ENCODE data around the gene PTPN23.
"Not testable (repeated sequence)": the region's sequence is repeated elsewhere in the genome, so short reads cannot be mapped to it uniquely, and the experiment has no call there.

PTPN23 gene

DNA sequence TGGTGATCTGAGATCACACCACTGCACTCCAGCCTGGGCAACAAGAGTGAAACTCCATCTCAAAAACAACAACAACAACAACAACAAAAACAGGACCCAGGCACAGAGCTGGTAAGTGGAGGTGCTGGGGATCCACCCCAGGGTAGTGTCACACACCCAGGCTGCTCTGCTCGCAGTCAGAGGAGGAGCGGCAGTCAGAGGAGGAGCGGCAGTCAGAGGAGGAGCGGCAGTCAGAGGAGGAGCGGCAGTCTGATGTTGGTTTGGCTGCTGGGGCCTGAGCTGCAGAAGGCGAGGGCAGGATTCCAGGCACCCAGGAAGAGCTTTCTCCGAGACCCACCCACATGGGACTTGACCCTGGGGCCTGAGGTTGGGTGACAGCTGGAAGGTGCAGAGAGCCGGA is 10.8 kb upstream of the PTPN23 start:
- POLR2A ChIA-PET = interaction anchor here (2.1 kb wide), 1 partner anchor 10 kb away, joined by 5 read pairs; the partner anchor contains the start of gene PTPN23
- not testable (repeated sequence) for H3K9me3 ChIP-seq (ENCODE audit: control insufficient read depth, insufficient read depth, low read depth, low read length); H3K36me3 ChIP-seq (ENCODE audit: control insufficient read depth in 2 of 2, insufficient read depth in 1 of 2, low read length in 2 of 2); H3K27ac ChIP-seq (ENCODE audit: extremely low read depth, low read depth, low read length); H3K4me1 ChIP-seq (ENCODE audit: control insufficient read depth, insufficient read depth, low read length); H3K4me3 ChIP-seq (ENCODE audit: low read depth, low read length)
- TF ChIP-seq ZNF610 (tag by site-specific recombination; IDR thresholded peaks at IDR 0.05; ENCODE audit: borderline replicate concordance) = peak; percentile 74; the same call in 1 of the 2 replicates
- CTCF ChIA-PET = interaction anchor here (0.6 to 1.0 kb wide), 4 partner anchors 25 to 373 kb away, joined by 3 to 4 read pairs (median 3); no protein-coding TSS in a partner anchor

- no peaks in the 10 kb centered on the region for H3K4me1 ChIP-seq (ENCODE audit: control insufficient read depth, insufficient read depth, low read length)
- no peaks in the 10 kb centered on the region for H3K9me3 ChIP-seq (ENCODE audit: control insufficient read depth, insufficient read depth, low read depth, low read length)
- CTCF ChIA-PET = interaction anchor here (0.7 kb wide), 2 partner anchors 511 to 1152 kb away, joined by 3 to 4 read pairs; no protein-coding TSS in a partner anchor
- TF ChIP-seq ZNF175 (tag by site-specific recombination; IDR thresholded peaks at IDR 0.05) (no peak), ZNF654 (tag by site-specific recombination; IDR thresholded peaks at IDR 0.05; ENCODE audit: low read depth) (peak; percentile 14; the same call in 1 of the 2 replicates)
- no peak overlapping the region for H3K27ac ChIP-seq (ENCODE audit: extremely low read depth, low read depth, low read length)
- POLR2A ChIA-PET = interaction anchor here (0.6 to 2.1 kb wide), 2 partner anchors 9 to 283 kb away, joined by 3 to 5 read pairs; partner anchors contain the start of gene PTPN23
- H3K36me3 ChIP-seq (ENCODE audit: control insufficient read depth in 2 of 2, insufficient read depth in 1 of 2, low read length in 2 of 2) = no peaks in the 10 kb centered on the region
- no peak overlapping the region for H3K4me3 ChIP-seq (ENCODE audit: low read depth, low read length)
Measured at GRCh38 chr3:47370887-47371697, 9.7 kb upstream of the PTPN23 start.

- Histone ChIP-seq H3K9me3 (ENCODE audit: control insufficient read depth, insufficient read depth, low read depth, low read length) (no peaks in the 10 kb centered on the region), H3K4me1 (ENCODE audit: control insufficient read depth, insufficient read depth, low read length) (no peaks in the 10 kb centered on the region), H3K27ac (ENCODE audit: extremely low read depth, low read depth, low read length) (no peak overlapping the region), H3K4me3 (ENCODE audit: low read depth, low read length) (no peak overlapping the region), H3K36me3 (ENCODE audit: control insufficient read depth in 2 of 2, insufficient read depth in 1 of 2, low read length in 2 of 2) (no peaks in the 10 kb centered on the region)
- no peak for TF ChIP-seq ZNF354C (tag by site-specific recombination; IDR thresholded peaks at IDR 0.05; ENCODE audit: borderline replicate concordance, low read depth)
- TF ChIP-seq ZNF211 (tag by site-specific recombination; IDR thresholded peaks at IDR 0.05; ENCODE audit: low read depth) = no peak
- TF ChIP-seq ZEB2 (tag by site-specific recombination; IDR thresholded peaks at IDR 0.05) = no peak
- peak; percentile 50; the same call in 1 of the 2 replicates for TF ChIP-seq ZNF121 (tag by site-specific recombination; IDR thresholded peaks at IDR 0.05)
- no peak for TF ChIP-seq ZFHX2 (tag by site-specific recombination; conservative IDR thresholded peaks at IDR 0.05)
- POLR2A ChIA-PET = interaction anchor here (0.5 kb wide), 1 partner anchor 45 kb away, joined by 4 read pairs; no protein-coding TSS in a partner anchor
- CTCF ChIA-PET = interaction anchor here (0.6 kb wide), 1 partner anchor 926 kb away, joined by 3 read pairs; no protein-coding TSS in a partner anchor
Measured at GRCh38 chr3:47374587-47374986, 6.2 kb upstream of the PTPN23 start.

DNA sequence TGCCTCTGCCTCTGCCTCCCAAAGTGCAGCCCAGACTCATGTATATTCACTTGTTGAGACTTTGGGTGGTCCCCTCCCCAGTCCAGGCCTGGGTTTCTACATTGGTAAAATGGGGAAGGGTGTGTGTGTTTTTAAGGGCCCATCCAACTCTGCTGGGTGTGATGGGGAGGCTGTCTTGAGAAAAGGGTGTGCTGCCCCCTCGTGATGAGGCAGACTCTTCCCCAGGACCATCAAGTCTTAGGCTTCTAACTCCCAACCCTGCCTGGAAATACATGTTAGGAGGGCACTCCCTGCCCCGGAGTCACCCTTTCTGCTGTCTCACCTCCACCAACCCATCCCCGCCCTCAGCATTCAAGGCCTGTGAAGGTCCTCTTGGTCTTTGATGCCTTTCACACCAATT is 4.4 kb upstream of the PTPN23 start:
- POLR2A ChIA-PET = interaction anchor here (0.5 kb wide), 1 partner anchor 37 kb away, joined by 3 read pairs; no protein-coding TSS in a partner anchor
- no peaks in the 10 kb centered on the region for H3K9me3 ChIP-seq (ENCODE audit: control insufficient read depth, insufficient read depth, low read depth, low read length)
- H3K4me3 ChIP-seq (ENCODE audit: low read depth, low read length) = no peak overlapping the region
- TF ChIP-seq ZNF658 (tag by site-specific recombination; IDR thresholded peaks at IDR 0.05) (no peak), SALL2 (tag by site-specific recombination; IDR thresholded peaks at IDR 0.05; ENCODE audit: borderline replicate concordance) (no peak), HOXC10 (CRISPR knock-in tag; IDR thresholded peaks at IDR 0.05) (no peak), YY1 (tag by site-specific recombination; IDR thresholded peaks at IDR 0.05) (no peak)
- CTCF ChIA-PET = no interaction called here
- H3K4me1 ChIP-seq (ENCODE audit: control insufficient read depth, insufficient read depth, low read length) = no peaks in the 10 kb centered on the region
- no peaks in the 10 kb centered on the region for H3K36me3 ChIP-seq (ENCODE audit: control insufficient read depth in 2 of 2, insufficient read depth in 1 of 2, low read length in 2 of 2)
- no peak overlapping the region for H3K27ac ChIP-seq (ENCODE audit: extremely low read depth, low read depth, low read length)

- no peaks in the 10 kb centered on the region for H3K9me3 ChIP-seq (ENCODE audit: control insufficient read depth, insufficient read depth, low read depth, low read length)
- H3K4me1 ChIP-seq (ENCODE audit: control insufficient read depth, insufficient read depth, low read length) = no peaks in the 10 kb centered on the region
- peak; percentile 61 for TF ChIP-seq ZBTB17 (tag by site-specific recombination; IDR thresholded peaks at IDR 0.05)
- TF ChIP-seq ZNF654 (tag by site-specific recombination; IDR thresholded peaks at IDR 0.05; ENCODE audit: low read depth) = no peak
- ChIA-PET CTCF (no interaction called here), POLR2A (interaction anchor here (0.5 to 0.6 kb wide), 2 partner anchors 13 to 36 kb away, joined by 3 read pairs; no protein-coding TSS in a partner anchor)
- H3K4me3 ChIP-seq (ENCODE audit: low read depth, low read length) = no peak overlapping the region
- H3K27ac ChIP-seq (ENCODE audit: extremely low read depth, low read depth, low read length) = no peak overlapping the region
- H3K36me3 ChIP-seq (ENCODE audit: control insufficient read depth in 2 of 2, insufficient read depth in 1 of 2, low read length in 2 of 2) = no peaks in the 10 kb centered on the region
Measured at GRCh38 chr3:47377186-47377585, 3.6 kb upstream of the PTPN23 start.
